Neutrophil (primary cell): ENCODE results near the gene NSMCE1.

Experiments
- H3K27ac ChIP-seq: fragments of 200-600 bp; sonication (generic); 2 replicates; pipeline ENCODE4 v1.5.1; 2016; ENCODE audit warnings: mild to moderate bottlenecking, moderate library complexity
- H3K27me3 ChIP-seq: fragments of 200-600 bp; sonication (generic); 2 replicates; pipeline ENCODE4 v1.6.0; 2016; ENCODE audit warnings: mild to moderate bottlenecking
- H3K36me3 ChIP-seq: fragments of 200-600 bp; sonication (generic); 2 replicates; pipeline ENCODE4 v1.5.1; 2017
- H3K4me1 ChIP-seq, 2 experiments: fragments of 200-600 bp in 1 of 2; sonication (generic) in 1 of 2; 1 replicate in 1 of 2; 2 replicates in 1 of 2; pipeline versions ENCODE4 v1.5.1 to v1.6.1; 2013 to 2016; ENCODE audit warnings: low read depth in 1 of 2, low read length in 1 of 2, mild to moderate bottlenecking in 1 of 2, moderate library complexity in 1 of 2; ENCODE audit not compliant: control insufficient read depth in 1 of 2, insufficient read depth in 1 of 2
- H3K4me3 ChIP-seq, 2 experiments: fragments of 200-600 bp in 1 of 2; sonication (generic) in 1 of 2; 1 replicate in 1 of 2; 2 replicates in 1 of 2; pipeline ENCODE4 v1.5.1; 2013 to 2016; ENCODE audit warnings: low read depth in 1 of 2, low read length in 1 of 2, mild to moderate bottlenecking in 1 of 2, moderate library complexity in 1 of 2
- H3K9me3 ChIP-seq: fragments of 200-600 bp; sonication (generic); 2 replicates; pipeline ENCODE4 v1.5.1; 2016
- TF ChIP-seq, protein P1 (sequence below): fragments of 200-600 bp; sonication (generic); IDR thresholded peaks from 2 replicates; pipeline ENCODE4 v1.5.1; 2016; ENCODE audit warnings: antibody characterized with exemption

Gene NSMCE1

DNA sequence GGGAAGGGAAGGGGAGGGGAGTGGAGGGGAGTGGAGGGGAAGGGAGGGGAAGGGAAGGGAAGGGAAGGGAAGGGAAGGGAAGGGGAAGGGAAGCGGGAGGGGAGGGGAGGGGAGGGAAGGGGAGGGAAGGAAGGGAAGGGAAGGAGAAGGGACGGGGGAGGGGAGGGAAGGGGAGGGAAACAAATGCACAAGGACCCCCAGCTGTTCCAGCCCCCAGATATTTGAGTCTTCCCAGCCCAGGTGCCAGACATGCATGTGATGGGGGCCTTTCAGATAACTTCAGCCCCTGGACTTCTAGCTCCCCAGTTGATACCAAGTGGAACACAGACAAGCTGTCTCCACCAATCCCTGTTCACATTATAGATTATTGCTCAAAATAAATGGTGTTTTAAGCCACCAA, 79.9 kb downstream of the NSMCE1 start:
- TF ChIP-seq, protein P1, sequence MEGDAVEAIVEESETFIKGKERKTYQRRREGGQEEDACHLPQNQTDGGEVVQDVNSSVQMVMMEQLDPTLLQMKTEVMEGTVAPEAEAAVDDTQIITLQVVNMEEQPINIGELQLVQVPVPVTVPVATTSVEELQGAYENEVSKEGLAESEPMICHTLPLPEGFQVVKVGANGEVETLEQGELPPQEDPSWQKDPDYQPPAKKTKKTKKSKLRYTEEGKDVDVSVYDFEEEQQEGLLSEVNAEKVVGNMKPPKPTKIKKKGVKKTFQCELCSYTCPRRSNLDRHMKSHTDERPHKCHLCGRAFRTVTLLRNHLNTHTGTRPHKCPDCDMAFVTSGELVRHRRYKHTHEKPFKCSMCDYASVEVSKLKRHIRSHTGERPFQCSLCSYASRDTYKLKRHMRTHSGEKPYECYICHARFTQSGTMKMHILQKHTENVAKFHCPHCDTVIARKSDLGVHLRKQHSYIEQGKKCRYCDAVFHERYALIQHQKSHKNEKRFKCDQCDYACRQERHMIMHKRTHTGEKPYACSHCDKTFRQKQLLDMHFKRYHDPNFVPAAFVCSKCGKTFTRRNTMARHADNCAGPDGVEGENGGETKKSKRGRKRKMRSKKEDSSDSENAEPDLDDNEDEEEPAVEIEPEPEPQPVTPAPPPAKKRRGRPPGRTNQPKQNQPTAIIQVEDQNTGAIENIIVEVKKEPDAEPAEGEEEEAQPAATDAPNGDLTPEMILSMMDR, result no peak
- H3K27me3 ChIP-seq, result peaks cover 15% of the 10 kb centered on the region
- no peak overlapping the region for H3K27ac ChIP-seq
- no peaks in the 10 kb centered on the region for H3K36me3 ChIP-seq
- H3K4me3 ChIP-seq, result no peak overlapping the region
- no peaks in the 10 kb centered on the region for H3K9me3 ChIP-seq
- peaks cover 0 to 4% of the 10 kb centered on the region in 2 experiments for H3K4me1 ChIP-seq

DNA sequence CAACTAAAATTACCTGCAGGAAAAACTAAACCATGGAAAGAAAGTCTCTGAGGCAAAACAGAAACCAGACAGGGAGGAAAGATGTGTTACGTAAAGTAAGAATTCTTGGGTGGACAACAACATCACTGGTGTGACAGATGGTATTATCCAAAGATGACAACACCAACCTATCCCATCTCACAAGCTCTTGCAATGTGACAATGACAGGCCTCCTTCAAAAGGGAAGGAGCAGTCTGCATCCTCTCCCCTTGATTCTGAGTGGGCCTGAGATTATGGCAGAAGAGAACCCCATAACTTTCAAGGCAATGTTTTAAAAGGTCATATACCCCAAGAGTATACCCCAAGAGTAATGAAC, 82.8 kb downstream of the NSMCE1 start:
- Histone ChIP-seq H3K36me3 (no peaks in the 10 kb centered on the region), H3K27me3 (peaks cover 15% of the 10 kb centered on the region), H3K9me3 (no peaks in the 10 kb centered on the region), H3K4me3 (no peak overlapping the region), H3K4me1 (no peaks in the 10 kb centered on the region), H3K27ac (no peak overlapping the region)
- TF ChIP-seq, protein P1, result no peak

DNA sequence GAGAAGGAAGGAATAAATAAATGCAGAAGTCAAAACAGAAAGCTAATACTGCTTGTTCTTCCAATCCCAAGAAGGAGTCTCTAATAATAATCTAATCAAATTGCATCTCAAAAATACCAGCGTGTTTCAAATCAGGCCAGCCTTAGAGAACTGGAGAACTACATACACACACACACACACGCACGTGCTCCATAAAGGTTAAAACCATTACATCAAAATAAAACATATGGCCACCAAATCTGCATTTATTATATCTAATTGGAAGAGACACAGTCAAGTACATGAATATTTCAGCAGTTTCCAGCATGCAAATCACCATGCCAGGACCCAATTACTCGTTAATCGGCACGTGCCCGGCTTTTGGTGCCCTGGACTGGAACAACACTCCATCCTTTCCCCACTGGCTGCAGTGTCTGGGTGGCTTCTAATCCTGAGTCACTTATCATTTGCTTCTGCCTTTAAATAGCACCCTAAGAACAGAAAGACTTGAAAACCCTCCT, 85.6 kb downstream of the NSMCE1 start:
- no peak overlapping the region for H3K27ac ChIP-seq
- H3K4me3 ChIP-seq, result no peak overlapping the region
- TF ChIP-seq, protein P1, result no peak
- no peaks in the 10 kb centered on the region for H3K9me3 ChIP-seq
- H3K4me1 ChIP-seq, result peaks cover 7 to 12% of the 10 kb centered on the region in 2 experiments
- no peaks in the 10 kb centered on the region for H3K27me3 ChIP-seq
- no peaks in the 10 kb centered on the region for H3K36me3 ChIP-seq

DNA sequence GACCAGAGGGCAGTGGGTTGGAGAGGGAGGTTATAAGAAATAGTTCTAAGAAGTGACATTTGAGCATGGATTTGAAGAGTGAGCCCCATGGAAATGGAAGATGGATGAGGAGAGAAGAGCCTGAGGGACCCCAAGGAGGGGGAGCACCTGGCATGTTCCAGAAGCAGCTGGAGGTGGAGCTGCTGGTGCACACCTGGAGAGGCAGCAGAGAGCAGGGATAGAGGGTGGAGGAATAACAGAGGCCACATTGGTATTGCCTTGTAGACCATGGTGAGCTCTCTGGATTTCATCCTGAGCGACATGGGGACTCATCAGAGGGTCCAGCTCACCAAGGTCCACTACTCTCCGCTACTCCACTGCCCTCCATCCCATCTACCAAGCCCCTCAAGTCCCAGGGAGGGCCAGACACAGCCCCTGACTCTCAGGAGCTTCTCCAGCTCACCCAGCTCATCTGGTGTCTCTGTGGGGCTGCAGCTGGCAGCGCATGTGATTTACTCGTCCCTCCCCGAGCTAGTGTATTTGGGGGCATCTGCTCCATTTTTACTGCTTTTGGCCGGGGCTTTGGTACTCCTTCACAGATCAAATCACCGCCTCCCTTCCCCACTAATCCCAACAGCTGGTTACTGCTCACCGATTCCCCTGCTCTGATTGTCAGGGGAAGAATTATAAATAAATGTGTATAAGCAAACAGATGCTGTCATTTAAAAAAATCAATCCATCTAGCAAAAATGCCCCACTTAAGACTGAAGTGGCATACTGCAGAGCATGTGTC, 87.4 kb downstream of the NSMCE1 start:
- Histone ChIP-seq H3K27ac (no peak overlapping the region), H3K27me3 (no peaks in the 10 kb centered on the region), H3K9me3 (no peaks in the 10 kb centered on the region), H3K4me3 (no peak overlapping the region), H3K36me3 (no peaks in the 10 kb centered on the region), H3K4me1 (peaks cover 7 to 12% of the 10 kb centered on the region in 2 experiments)
- TF ChIP-seq, protein P1, result no peak

DNA sequence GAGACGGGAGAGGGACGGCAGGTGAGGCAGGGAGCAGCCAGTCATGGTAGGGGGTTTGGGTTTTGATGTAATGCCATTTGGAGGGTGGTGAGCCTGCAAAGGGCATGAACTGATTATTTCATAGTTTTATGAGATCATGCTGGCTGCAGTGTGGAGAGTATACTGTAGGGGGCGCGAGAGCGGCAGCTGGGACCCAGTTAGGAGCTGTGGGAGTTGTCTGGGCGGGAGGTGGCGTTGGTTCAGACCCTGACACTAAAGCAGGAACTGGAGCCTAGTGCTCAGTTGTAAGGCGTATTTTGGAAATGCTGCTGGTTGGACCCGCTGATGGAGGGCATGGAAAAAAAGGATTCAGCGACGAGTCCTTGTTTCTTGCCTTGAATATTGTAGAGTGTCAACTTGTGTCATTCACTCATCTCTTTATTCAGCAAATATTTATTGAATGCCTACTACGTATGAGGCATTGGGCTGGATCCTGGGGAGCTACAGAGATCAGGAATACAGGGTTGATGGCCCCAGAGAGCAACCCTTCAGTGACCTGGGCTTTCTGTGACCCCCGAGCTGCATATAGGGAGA, 89.0 kb downstream of the NSMCE1 start:
- no peaks in the 10 kb centered on the region for H3K36me3 ChIP-seq
- TF ChIP-seq, protein P1, result peak; percentile 92
- no peaks in the 10 kb centered on the region for H3K9me3 ChIP-seq
- no peak overlapping the region for H3K4me3 ChIP-seq
- no peak overlapping the region for H3K27ac ChIP-seq
- no peaks in the 10 kb centered on the region for H3K27me3 ChIP-seq
- peaks cover 7 to 12% of the 10 kb centered on the region in 2 experiments for H3K4me1 ChIP-seq
